AG09309 (cell line): ENCODE results near the gene TMED1.
"Not testable (repeated sequence)": the region's sequence is repeated elsewhere in the genome, so short reads cannot be mapped to it uniquely, and the experiment has no call there.

Experiments
- DNase-seq: peaks from one replicate; pipeline ENCODE4 v3.0.0-alpha.2; 2010; ENCODE audit warnings: low read depth
- H3K4me3 ChIP-seq: 2 replicates; pipeline ENCODE4 v1.5.1; 2011; ENCODE audit warnings: mild to moderate bottlenecking, low read depth, low read length, moderate library complexity; ENCODE audit not compliant: control insufficient read depth
- CTCF ChIP-seq: IDR thresholded peaks from 2 replicates; pipeline ENCODE4 v1.5.1; 2011; ENCODE audit warnings: mild to moderate bottlenecking, low read depth, low read length, inconsistent platforms; ENCODE audit not compliant: insufficient read depth, control insufficient read depth; ENCODE audit errors: missing control alignments

The TMED1 gene

GRCh38 chr19:10876459-10877240 is 40.6 kb upstream of the TMED1 start:
- H3K4me3 ChIP-seq: no peak overlapping the region
- TF ChIP-seq CTCF: no peak
- DNase-seq: no peak

DNA sequence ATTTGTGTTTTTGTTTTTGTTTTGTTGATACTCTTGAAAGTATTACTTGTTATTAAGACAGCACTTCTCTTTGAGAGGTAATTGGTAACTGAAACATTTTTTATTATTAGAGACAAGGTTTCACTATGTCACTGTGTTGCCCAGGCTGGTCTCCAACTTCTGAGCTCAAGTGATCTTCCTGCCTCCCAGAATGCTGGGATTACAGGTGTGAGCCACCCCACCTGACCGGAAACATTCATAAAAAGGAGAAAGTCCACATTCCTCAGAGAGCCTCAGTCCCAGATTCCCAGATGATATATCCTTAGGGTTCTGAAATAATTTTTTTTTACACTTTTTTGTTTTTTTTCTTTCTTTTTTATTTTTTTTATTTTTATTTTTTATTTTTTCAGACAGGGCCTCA is 38.0 kb upstream of the TMED1 start:
- no peak for DNase-seq

GRCh38 chr19:10872546-10873107 is 36.6 kb upstream of the TMED1 start:
- DNase-seq: no peak
- no peak for TF ChIP-seq CTCF

More for the DNA sequence above, 38.0 kb upstream of the TMED1 start:
- TF ChIP-seq CTCF: no peak
- no peak overlapping the region for H3K4me3 ChIP-seq

GRCh38 chr19:10871711-10872545 is 35.9 kb upstream of the TMED1 start:
- DNase-seq: no peak
- TF ChIP-seq CTCF: no peak
- H3K4me3 ChIP-seq: peak overlapping the region; percentile 69

More at GRCh38 chr19:10872546-10873107, 36.6 kb upstream of the TMED1 start:
- peak overlapping the region; percentile 69 for H3K4me3 ChIP-seq

DNA sequence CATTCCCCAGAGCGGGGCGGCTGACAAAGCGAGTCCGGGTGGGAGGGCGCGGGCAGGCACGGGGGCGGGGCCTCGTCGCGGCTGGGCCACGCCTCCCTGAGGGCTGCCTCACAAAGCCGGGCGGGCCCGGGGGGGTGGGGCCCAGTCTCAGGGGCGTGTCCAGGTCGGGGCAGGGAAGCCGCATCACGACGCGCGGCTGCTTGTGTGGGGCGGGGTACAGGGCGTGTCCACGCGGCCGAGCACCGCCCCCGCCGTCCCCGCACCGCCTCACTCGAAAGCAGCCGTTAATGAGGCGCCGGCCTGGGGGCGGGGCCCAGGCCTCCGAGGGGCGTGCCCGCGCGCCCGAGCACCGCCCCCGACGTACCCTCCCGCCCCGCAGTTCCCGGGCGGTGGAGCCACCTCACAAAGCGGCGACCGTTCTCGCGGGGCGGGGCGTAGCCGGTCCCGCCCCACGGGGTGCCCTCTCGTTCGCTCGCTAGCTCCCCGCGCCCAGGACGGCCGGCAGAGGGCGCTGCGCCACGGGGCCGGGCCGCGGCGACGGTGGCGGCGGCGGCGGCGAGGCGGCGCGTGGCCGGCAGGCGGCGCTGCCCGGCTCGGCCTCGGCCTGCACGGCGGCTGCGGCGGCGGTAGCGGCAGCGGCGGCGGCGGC is 35.1 kb upstream of the TMED1 start, which contains the start of gene CARM1:
CARM1 (plus strand) TSS at position 599 of the 649 bp plus-strand sequence. CDS start 150 bp downstream, outside the sequence.
- peak; percentile 56 for TF ChIP-seq CTCF
- peak within 1 kb of the TSS; percentile 69 for H3K4me3 ChIP-seq
- DNase-seq: peak; percentile 85

DNA sequence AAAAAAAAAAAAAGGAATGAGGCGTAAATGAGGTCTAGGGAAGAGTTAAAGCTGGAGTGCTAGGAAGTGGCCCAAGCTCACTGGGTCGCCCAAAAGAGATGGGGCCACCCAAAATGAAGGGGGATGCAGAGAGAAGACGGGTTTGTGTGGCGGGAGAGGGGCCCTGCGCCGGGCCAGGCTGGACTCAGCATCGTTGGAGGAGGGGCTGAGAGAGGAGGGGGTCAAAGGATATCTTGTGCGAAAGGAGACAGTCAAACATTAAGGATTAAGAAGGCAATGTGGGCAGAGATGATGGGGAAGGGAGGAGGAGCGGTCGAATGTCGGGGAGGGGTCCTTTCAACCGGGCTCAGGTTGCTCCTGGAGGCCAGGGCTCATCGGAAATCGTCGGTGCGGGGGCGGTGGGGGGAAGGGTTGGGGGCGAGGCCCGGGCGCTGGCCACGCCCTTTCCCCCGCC is 34.5 kb upstream of the TMED1 start:
- no peak for TF ChIP-seq CTCF
- no peak for DNase-seq
- H3K4me3 ChIP-seq: peak overlapping the region; percentile 49

GRCh38 chr19:10869872-10870311 is 33.9 kb upstream of the TMED1 start:
- DNase-seq, H3K4me3 ChIP-seq: not testable (repeated sequence)
